ENCODE data around the gene RASSF9.

RASSF9 gene

DNA sequence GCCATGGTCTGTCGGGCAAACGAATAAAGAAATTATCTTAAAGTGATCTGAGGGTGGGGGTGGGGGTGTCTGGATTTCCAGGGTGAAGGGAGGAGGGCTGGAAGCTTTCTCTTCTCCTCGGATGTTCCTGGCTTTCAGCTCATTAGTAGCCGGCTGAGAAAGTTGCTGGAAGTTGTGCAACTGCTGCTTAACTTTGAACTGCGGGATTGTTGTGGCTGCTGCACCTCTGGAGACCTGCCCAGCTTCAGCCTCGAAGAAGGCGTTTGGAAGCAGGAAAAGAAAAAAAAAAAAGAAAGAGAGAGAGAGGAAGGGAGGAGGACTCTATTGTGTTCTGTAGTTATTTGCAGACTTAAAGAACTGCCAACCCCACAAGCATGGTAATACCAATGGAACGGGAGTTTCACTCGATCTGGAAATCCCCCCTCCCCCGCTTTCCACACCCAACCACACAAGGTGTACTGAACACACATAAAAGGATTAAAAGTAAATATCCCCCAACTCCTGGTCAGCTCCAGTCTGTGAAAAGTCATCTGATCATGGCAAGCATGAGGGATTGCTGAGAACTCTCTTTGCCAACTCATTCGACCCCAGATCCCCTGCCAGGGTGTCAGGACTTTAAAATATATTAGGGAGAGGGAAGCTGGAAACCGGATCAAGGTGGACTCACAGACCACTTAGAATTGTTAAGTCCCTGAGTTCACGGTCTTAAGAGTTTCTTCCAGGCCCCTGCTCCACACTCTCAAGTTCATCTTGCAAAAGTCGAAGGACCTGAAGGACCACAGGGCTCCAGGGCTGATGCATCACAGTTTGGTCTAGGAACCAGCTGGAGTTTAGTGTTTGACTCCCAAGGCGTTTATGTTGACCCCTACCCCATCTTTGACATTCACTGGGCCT lies at the start of gene RASSF9:
TSS of gene RASSF9 (minus strand) at position 213 of the 894 bp plus-strand sequence. CDS start at position 5, 208 bp downstream.
- no peak for DNase-seq (ENCODE audit: low spot score)

DNA sequence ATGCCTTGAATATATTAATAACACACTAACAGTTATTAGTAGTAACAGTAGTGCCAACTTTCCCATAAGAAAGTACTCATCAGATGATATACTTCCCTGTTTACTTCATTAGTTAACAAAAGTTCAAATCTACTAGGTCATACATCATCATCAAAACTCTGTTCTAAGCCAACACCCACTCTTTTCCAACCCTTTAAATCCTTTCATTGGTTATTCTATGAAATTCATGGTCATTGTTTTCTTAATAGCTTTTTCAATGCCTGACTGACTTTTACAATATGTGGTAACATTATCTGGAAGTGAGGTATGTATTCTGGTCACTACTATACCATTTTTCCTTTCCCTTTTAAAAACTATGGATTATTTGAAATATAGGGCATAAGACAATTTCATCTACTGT lies 47.6 kb upstream of the RASSF9 start:
- no peak for DNase-seq (ENCODE audit: low spot score)

DNA sequence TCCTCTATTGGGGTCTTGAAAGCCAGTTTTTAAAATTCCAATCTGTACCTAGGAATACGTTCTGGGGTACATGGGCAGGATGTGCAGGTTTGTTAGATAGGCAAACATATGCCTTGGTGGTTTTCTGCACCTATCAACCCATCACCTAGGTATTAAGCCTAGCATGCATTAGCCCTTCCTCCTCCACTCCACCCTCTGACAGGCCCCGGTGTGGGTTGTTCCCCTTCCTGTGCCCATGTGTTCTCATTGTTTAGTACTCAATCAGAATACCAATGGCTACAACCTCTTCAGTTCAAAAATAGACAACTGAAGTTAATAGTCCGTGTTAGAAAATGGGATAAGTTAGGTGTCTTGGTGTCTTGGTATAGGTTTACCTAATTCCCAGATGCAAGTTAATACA lies 41.2 kb upstream of the RASSF9 start:
- no peak for DNase-seq (ENCODE audit: low spot score)

DNA sequence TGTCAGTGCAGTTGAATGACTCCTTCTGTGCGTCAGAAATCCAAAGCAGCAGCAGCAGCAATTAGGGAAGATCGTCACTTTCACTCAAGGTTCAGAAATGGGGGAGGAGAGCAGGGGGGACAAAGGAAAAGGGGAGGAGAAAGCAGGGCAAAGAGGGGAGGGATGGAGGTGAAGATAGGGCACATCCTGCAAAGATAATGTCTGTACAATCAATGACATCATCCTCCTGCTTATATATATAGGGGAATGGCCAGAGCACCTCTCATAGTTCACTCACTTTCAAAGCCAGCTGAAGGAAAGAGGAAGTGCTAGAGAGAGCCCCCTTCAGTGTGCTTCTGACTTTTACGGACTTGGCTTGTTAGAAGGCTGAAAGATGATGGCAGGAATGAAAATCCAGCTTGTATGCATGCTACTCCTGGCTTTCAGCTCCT lies 37.8 kb upstream of the RASSF9 start, which contains the start of gene NTS:
TSS of gene NTS (plus strand) at position 265 of the 431 bp plus-strand sequence. CDS start at position 374, 109 bp downstream.
- DNase-seq (ENCODE audit: low spot score): no peak

DNA sequence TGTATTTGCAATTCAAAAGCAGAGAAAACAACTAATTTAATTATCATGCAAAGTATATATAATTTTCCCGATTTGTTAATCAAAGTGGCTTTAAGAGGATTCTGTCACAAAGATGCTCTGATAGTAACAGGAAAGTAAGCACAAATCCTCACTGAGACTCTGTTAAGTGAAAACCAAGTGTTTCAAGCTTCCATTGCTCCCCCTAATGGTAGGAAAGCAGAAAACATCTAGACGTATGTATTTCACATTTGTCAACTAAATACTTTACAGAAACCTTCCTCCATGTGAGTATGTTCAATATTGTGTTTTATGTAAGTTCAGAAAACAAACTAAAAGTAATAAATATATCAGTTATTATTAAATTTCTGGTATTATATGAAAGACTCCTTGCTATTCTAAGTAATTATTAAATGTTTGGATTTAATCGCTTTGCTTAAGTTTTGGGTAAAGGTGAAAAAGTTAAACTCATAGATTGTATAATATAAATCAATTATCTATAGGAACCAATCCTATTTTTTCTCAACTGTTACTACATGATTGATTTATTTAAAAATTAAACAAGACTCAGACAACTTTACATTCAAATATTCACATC lies 36.4 kb upstream of the RASSF9 start:
- DNase-seq (ENCODE audit: low spot score): peak; percentile 47

DNA sequence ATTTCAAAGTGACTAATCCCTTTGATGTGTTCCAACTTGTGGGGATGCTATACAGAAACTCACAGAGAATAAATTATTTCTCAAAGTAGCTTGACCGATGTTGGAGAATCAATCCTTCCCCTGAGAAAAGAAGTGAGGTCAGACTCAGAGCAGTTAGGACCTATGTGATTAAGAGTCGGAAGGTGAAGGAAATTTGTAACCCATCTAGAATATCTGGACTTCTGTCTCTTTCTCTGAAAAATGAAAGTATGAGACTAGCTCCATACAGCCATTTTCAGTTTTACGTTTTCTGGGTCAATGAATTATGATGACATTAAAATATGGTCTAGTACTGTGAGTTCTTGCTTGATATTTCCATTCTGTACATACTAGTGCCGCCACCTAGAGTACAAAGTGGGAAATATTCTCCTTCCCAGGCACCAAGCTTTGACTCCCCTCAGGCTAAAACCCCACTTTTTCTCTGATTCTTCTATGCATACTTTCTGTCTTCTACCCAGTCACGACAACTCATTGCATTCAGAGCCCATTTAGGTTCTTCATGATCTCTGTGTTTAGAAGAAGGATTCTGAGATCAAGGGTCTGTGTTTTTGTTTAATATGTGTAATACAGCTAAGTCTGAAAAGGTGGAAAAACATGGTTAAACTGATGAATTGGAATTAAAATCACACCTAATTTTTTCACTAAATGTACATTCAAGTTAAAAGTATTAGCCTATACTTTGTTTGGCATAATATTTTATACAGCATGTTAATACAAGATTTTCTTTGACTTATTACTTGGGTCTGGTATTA lies 31.0 kb upstream of the RASSF9 start:
- peak; percentile 51 for DNase-seq (ENCODE audit: low spot score)

DNA sequence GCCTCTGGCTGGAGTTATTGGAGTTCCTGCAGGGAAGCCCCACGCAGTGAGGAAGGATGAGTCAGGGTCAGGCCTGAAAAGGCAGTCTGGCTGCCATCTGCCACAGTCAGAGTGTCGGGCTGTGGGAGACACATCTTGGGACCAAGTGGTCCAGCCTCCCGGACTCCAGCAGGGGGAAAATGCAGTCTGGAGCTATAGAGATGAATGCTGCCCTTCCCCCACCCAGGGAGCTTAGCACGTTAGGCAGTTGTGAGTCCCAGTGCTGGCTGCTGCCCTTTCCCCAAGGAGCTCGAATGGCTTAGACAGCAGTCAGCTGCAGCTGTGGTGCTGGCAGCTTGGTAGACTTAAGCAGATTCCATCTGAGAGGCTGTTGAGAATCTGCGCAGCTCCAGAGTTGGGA lies 29.7 kb upstream of the RASSF9 start:
- DNase-seq (ENCODE audit: low spot score): no peak

DNA sequence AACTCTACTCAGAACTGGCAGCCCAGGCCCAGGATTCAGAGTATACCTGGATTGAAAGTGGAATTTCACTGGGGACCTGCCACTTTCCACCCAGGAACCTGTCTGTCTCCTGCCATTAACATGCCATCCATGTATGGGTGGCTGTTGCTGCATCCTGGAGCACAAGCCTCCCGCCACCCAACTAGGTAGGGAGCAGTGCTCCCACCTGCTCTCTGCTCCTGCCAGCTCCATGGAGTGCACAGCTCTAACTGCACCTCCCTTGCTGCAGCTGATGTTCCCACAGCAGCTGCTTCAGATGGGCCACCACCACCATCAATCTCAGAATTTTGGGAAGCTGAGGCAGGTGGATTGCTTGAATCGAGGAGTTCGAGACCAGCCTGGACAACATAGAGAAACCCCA lies 20.8 kb upstream of the RASSF9 start:
- DNase-seq (ENCODE audit: low spot score): no peak

DNA sequence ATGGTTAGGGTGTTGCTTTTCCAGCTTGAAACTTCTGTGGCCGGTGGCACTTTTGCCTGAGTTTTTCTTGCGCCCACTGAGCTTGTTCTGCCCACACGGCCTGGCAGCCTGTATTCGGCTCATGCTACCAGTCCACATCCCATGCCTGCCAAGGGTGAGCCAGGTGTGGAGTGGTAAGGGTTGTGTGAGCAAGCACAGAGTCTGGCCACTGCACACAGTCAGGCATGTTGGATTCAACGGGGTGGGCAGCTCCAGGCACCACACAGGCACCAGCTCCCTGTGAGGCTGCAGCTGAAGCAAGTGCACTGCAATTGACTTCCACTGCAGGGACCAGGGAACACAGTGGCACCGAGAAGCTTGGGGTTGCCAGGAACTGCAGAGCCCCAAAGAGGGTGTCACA lies 19.1 kb upstream of the RASSF9 start:
- no peak for DNase-seq (ENCODE audit: low spot score)

DNA sequence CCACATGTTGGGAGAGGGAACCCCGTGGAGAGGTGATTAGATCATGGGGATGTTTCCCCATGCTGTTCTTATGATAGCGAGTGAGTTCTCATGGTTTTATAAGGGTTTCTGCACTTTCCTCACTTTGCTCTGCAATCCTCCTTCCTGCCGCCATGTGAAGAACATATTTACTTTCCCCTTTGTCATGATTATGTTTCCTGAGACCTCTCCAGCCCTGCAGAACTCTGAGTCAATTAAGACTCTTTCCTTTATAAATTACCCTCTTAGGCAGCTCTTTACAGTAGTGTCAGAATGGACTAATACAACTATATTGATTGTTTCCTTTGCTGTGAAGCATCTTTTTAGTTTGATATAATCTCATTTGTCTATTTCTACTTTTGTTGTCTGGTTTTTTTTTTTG lies 13.1 kb upstream of the RASSF9 start:
- DNase-seq (ENCODE audit: low spot score): no peak

DNA sequence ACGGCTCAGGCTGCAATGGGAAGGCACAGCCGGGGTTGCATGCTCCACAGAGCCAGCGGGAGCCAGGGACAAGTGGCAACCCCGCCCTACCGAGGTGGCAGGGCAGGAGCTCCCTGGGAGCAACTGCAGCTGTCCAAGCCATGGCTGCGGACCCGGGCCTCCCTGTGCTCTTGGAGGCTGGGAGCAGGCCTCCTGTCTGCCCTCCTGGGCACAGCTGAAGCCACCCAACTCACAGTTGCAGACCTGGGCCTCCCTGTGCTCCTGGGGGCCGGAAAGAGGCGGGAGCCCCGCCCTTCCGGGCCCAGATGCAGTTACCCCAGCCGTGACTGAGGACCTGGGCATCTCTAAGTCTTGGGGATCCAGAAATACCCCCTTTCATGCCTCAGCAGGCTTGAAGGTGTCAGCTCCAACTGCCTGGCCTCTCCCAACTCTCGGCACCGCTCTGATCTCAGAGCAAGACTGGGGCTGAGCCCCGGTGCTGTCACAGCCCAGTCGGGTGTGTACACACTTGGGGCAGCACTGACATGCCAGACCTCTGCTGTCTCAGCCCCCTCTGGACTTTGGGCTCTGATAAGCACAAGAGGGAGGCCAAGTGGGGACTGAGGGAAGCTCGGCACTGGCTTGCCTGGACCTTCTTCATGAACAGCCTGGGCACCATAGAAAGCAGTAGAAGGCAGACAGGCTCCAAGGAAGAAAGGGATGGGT lies 7.5 kb upstream of the RASSF9 start:
- DNase-seq (ENCODE audit: low spot score): no peak

DNA sequence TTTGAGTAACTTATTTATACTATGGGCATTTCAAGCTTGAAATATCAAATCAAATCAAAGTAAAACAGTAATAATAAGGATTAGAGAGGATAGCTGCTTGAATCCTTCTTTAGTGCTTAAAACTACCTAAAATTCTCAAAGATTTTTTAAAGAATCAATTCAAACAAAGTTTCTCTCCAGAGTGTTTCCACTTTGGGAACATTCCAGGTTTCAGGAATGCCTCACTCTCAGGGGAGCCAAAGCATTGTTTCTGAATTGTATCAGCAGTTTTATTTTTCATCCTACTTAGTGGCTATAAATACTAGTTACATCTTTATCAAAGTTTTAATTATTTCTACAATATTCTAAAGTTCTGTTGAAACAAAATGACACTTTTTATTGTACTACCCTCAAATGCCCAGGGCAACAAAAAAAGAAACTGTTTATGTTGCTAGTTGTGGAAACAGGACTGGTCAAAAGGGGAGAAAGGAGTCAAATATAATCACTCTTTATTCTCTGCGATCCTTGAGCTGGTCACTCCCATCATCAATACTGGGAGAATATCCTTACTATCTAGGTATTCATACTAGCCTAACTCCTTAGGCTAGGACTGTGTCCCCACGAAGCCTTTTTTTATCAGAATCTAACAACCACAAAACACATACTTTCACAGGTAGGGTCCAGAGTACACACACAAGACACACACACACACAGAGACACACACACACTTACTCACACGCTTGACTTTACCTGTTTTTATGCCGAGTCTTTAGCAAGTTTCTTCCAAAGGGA lies 598 bp downstream of the RASSF9 start:
- DNase-seq (ENCODE audit: low spot score): peak; percentile 23

DNA sequence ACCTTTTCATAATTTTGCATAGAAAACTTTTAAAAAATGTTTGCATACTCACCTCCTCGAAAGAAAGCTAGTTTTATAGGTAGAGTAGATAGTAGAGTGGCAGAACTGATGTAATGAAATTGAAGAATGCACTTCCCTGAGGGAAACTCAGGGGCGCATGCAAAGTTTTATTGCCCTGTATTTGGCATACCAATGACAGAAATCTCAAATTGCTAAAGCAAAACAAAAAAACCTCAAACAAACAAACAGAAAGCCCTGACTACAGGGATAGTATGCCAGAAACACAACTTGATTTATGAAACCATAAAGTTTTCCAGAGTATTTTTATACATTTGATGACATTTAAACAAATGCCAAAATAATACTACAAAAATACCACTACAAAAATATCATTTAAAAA lies 1.8 kb downstream of the RASSF9 start:
- DNase-seq (ENCODE audit: low spot score): no peak

DNA sequence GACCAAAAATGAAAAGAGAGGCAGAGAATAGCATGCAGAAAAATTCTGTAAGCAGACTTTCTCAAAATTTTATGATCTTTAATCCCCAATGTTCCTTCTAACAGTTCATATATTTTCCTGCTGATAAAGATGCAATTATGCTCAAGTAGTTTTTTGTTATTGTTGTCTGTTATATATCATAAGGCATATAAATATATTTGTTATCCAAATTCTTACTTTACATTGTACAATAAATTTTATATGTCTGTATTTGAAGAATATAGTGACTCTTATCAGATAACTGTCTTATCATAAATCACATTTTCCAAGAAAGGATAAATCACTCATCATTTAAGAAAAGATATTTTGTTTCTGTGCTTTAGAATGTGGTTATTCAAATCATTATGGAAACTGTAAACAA lies 2.6 kb downstream of the RASSF9 start:
- DNase-seq (ENCODE audit: low spot score): no peak

DNA sequence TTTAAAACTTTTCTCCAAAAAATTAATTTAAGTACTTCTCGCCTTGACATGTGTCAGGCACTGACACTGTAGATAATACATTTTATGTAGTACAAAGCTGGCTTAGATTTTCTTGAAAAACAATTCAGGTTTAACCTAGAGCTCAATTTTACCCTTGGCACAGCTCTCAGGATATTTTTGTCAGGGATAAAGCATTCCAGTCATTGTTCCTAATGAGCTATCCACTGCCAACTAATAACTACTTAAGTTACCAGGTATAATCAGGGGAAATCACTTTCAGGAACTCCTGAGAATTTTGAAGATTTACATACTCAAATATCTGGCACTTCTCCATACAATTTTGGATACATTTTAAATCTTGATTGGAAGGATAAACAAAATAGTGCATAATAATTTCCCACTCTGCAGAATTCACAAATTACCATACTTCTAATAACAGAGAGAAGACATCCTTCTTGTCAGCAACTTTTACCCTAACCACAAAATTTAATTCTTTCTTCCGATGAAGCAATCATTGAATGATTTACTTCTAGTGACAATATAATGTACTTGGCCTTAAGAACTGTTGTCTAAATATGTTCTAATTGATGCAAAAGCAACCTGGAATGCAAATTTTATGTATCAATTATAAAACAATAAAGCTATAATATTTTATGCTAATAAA lies 4.8 kb downstream of the RASSF9 start:
- DNase-seq (ENCODE audit: low spot score): no peak

DNA sequence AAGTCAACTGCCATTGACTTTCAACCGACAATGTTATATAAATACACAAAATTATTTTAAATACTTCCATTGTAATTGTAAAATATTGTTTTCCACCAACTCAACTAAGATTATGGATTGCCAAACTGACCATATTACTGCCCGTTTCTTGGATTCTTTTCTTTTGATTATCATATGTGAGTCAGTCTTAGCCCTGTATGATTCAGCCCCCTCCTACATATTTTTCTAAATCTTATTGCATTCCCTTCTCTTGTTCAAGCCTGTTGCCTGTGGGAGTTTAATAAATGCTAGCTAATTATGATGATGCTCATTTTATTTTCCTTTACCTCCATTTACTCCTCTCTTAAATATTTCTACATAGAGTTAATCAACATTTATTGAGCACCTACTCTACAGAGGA lies 6.8 kb downstream of the RASSF9 start:
- no peak for DNase-seq (ENCODE audit: low spot score)

DNA sequence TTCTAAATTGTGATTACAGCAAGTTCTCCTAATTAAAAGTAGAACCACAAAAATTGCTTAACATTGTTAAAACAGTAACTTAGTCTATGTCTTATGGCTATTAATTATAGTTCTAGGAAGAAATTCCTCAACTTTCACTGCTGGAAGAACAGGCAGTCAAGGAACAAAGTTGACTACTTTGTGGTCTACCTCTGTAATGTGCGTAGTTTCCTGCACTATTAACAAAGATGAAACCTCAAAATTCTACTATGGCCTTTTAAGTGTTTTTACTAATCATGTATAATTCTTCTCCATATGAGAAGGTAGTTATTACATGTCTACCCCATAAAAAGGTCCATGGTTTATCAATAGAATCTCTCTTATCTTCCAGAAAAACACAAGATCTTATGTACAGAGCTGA lies 7.6 kb downstream of the RASSF9 start:
- no peak for DNase-seq (ENCODE audit: low spot score)

DNA sequence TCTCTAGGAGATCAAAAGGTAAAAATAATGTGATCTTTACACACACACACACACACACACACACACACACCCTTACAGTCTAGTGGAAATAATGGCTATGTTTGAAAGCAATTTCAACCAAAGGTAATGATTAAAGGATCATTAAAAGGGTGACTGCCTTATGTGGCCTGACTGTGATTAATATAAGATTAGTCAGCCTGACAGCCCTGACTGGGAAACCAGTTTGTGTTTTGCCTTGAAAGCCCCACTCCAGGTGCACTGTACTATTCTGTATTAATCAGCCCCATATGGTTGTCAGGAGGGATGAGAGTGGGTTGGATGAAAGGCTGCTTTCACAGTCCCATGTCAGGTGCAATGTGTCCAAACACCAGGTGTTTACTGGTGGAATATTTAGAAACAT lies 10.5 kb downstream of the RASSF9 start:
- no peak for DNase-seq (ENCODE audit: low spot score)

DNA sequence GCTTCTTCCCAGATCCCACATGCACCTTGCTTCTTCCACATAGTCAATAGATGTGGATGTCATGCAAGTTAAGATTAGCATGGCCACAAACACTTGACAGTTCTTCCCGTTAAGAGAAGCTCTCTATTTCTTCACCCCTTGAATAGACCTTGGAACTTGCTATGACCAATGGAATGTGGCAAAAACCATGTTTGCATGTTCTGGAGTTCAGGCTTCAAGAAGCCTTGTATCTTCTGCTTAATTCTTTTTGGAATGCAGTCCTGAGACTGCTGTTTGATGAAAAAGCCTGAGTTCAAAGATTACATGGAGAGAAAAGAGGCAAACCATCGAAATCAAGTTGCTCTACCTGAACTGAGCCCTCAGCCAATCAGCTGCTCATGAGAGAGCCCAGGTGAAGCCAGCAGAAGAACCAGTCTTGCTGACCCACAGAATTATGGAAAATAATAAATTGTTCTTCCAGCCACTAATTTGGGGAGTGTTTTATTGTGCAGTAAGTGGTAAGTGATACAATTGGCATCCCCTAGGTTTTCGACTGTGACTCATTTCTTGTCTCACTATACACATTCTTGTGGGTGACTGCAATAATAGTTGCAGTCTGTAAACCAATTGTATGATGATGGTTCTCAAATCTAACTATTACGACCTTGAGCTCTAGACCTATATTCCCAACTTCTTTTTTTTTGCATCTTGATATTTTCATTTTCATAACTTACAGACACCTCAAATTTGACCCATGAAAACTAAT lies 12.6 kb downstream of the RASSF9 start:
- no peak for DNase-seq (ENCODE audit: low spot score)

DNA sequence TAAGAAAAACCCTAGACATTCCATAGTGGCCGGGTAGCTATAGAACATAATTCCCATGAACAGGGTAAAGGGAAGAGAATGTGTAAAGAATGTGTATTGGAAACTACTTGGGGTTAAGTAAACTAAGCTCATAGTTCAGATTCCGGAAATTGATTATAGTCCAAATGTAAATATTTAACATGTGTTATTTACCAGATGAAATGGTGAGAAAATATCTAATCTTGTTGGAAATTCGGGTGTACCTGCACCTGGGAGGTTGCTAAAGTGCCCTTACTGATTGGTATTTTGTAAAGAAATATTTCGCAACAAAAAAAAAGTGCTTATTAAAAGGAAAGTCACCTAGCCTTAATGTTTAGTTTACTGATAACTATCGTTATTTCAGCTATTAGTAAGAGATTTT lies 14.4 kb downstream of the RASSF9 start:
- no peak for DNase-seq (ENCODE audit: low spot score)
